K562 (cell line): ENCODE results near the gene UBE2H. TPM values are rescaled to one million over a fixed set of nuclear protein-coding genes. Genes with fewer than 3 reads are reported as not detected.

ENCODE experiments used
- ATF7 ChIP-seq: fragments of 450-650 bp; IDR thresholded peaks from 2 replicates; pipeline ENCODE4 v1.7.1; 2014; ENCODE audit warnings: mild to moderate bottlenecking, moderate library complexity
- BACH1 ChIP-seq: fragments of 200-800 bp; sonication (Bioruptor generic); IDR thresholded peaks from 2 replicates; pipeline ENCODE4 v1.6.1; 2016; ENCODE audit warnings: missing genetic modification characterization, missing compliant biosample characterization
- BRD9 ChIP-seq: fragments of 450-650 bp; IDR thresholded peaks from 2 replicates; pipeline ENCODE4 v1.6.1; 2018; ENCODE audit warnings: low read depth; ENCODE audit not compliant: partially characterized antibody
- CEBPB ChIP-seq: fragments of 450-650 bp; IDR thresholded peaks from 2 replicates; pipeline ENCODE4 v1.6.1; 2016; ENCODE audit warnings: missing genetic modification characterization, missing compliant biosample characterization
- CEBPG ChIP-seq, 3 experiments: fragments of 200-800 bp in 1 of 3; sonication (Bioruptor generic) in 1 of 3; sonication (generic) in 1 of 3; formaldehyde crosslinking in 1 of 3; IDR thresholded peaks in 2 of 3; conservative IDR thresholded peaks in 1 of 3; 2 replicates each; pipeline versions ENCODE4 v1.6.1 to v1.8.0; 2016 to 2022; ENCODE audit warnings: missing compliant biosample characterization in 2 of 3, missing genetic modification characterization in 2 of 3, mild to moderate bottlenecking in 1 of 3, missing genetic modification reagents in 1 of 3
- CTBP1 ChIP-seq: fragments of 450-650 bp; IDR thresholded peaks from 2 replicates; pipeline ENCODE4 v1.6.1; 2016; ENCODE audit warnings: borderline replicate concordance
- EP300 ChIP-seq: IDR thresholded peaks from 2 replicates; pipeline ENCODE4 v1.6.1; 2012; ENCODE audit warnings: low read length, improper control_type of control experiment
- FOXM1 ChIP-seq, 2 experiments: fragments of 450-650 bp in 1 of 2; sonication (generic) in 1 of 2; formaldehyde crosslinking in 1 of 2; IDR thresholded peaks; 2 replicates each; pipeline versions ENCODE4 v1.6.1 to v1.9.0; 2017 to 2022; ENCODE audit warnings: low read depth in 2 of 2, mild to moderate bottlenecking in 2 of 2, missing genetic modification reagents in 1 of 2, moderate library complexity in 1 of 2
- HCFC1 ChIP-seq: IDR thresholded peaks from 2 replicates; pipeline ENCODE4 v1.6.1; 2012; ENCODE audit warnings: low read depth, low read length, improper control_type of control experiment
- MAFK ChIP-seq: IDR thresholded peaks from 2 replicates; pipeline ENCODE4 v1.6.1; 2011; ENCODE audit warnings: low read length, improper control_type of control experiment
- NONO ChIP-seq, 2 experiments: fragments of 200-400 bp in 1 of 2; fragments of 450-650 bp in 1 of 2; formaldehyde crosslinking in 1 of 2; IDR thresholded peaks; 2 replicates each; pipeline ENCODE4 v1.6.1; 2017; ENCODE audit warnings: low read depth in 2 of 2, mild to moderate bottlenecking in 2 of 2, moderate library complexity in 2 of 2, low read length in 1 of 2
- SMARCC2 ChIP-seq: fragments of 450-650 bp; IDR thresholded peaks from 2 replicates; pipeline ENCODE4 v1.6.1; 2017; ENCODE audit warnings: antibody characterized with exemption, moderate library complexity, mild to moderate bottlenecking, low read depth
- SP1 ChIP-seq: sonication (generic); formaldehyde crosslinking; IDR thresholded peaks from 2 replicates; pipeline ENCODE4 v1.8.1; 2022; ENCODE audit warnings: mild to moderate bottlenecking, missing genetic modification reagents
- ZNF316 ChIP-seq: fragments of 450-650 bp; IDR thresholded peaks from 2 replicates; pipeline ENCODE4 v1.6.1; 2016
- ZNF518B ChIP-seq: fragments of 250-450 bp; sonication (Bioruptor Pico); IDR thresholded peaks from 2 replicates; pipeline ENCODE4 v1.5.0; 2021; ENCODE audit warnings: mild to moderate bottlenecking, moderate library complexity
- ZNF592 ChIP-seq: fragments of 450-650 bp; IDR thresholded peaks from 2 replicates; pipeline ENCODE4 v1.6.1; 2017; ENCODE audit warnings: antibody characterized with exemption, mild to moderate bottlenecking
- ZNF668 ChIP-seq: fragments of 250-450 bp; sonication (Bioruptor Pico); IDR thresholded peaks from 2 replicates; pipeline ENCODE4 v1.8.0; 2022; ENCODE audit warnings: mild to moderate bottlenecking, inconsistent platforms
- polyA plus RNA-seq, 8 experiments: library from polyadenylated mRNA; depleted of rRNA in 4 of 8; stranded (reverse) in 5 of 8; unstranded in 3 of 8; fragments of >200 nt; fragmentation: Nextera tagmentation in 2 of 8; fragmentation: Illumina TruSeq in 1 of 8; extraction: Ambion mirVana in 2 of 8; extraction: Trizol in 1 of 8; gene quantifications; 2 replicates each; pipeline versions ENCODE4 v1.2.1 to v1.2.3, GENCODE V29; 2011 to 2014; ENCODE audit warnings: inconsistent platforms in 1 of 8, missing spikeins in 1 of 8
- total RNA-seq, 7 experiments: library from RNA; depleted of rRNA in 6 of 7; stranded (reverse); fragments of >200 nt in 6 of 7; fragmentation: Illumina TruSeq in 2 of 7; extraction: Trizol in 2 of 7; gene quantifications; 2 replicates each; pipeline versions ENCODE4 v1.2.1 to v1.2.3, GENCODE V29; 2011 to 2021; ENCODE audit warnings: low replicate concordance in 1 of 7

The UBE2H gene
- total and polyA plus RNA-seq, 9 of the 15 experiments (the other 6 are each of a cell fraction or from before 2014, with no cell fraction given), result 6.3 to 33.0 (median 13.3) TPM

DNA sequence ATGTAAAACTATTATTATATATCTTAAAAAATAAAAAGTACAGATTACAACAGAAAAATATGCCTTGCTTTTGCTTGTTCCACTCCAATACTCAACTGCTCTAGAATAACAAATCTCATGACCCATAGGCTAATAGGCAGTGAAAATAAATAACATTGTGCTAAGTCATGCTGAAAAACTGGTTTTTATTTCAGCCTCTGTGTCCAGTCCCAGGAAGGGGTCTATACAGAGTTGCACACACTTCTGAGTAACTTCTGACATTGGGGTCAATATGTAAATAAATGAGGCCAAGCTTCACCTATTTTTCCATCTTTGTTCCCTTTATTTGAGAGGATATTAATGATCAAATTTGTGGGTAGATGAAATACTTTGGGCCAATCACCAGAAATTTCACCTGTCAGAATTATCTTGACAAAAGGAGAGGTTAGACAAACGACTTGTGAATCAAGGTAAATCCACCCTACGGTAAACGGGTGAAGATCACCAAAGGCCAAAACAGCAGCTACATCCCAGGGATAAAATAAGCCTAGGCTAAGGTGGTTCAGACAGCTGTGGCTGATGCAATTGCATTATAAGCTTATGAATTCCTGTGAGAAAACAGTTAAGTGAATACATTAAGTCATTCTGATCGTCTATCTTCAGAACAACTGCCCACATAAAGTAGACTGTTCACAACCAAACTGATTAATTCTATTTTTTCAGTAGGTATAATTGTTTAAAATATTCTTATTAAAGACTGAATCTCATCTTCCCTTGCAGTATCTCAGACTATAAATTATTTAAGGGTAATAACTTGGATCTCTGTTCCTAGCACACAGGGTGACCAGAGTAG, 87.5 kb downstream of the UBE2H start (continued):
- TF ChIP-seq ZNF518B (no peak), MAFK (peak; percentile 58), SMARCC2 (0 out of 2 replicates have a peak, but pooled peaks have one; percentile 21), ATF7 (peak; percentile 85), CEBPB (tag) (0 out of 2 replicates have a peak, but pooled peaks have one; percentile 7), NONO (IDR thresholded peaks at IDR 0.05; ENCODE audit: low read depth in 2 of 2, low read length in 1 of 2) (no peak), CEBPG (CRISPR knock-in tag; IDR thresholded peaks at IDR 0.05) (peak; percentile 95), CEBPG (tag; conservative IDR thresholded peaks at IDR 0.05 in 1 of 2, IDR thresholded peaks at IDR 0.05 in 1 of 2) (peak; percentile 85 to 95), ZNF592 (peak; percentile 67; the same call in 1 of the 2 replicates), BRD9 (peak; percentile 52), FOXM1 (IDR thresholded peaks at IDR 0.05; ENCODE audit: low read depth) (peak; percentile 5; the same call in 1 of the 2 replicates), FOXM1 (CRISPR knock-in tag; IDR thresholded peaks at IDR 0.05; ENCODE audit: low read depth) (no peak), HCFC1 (no peak), BACH1 (tag) (peak; percentile 79), CTBP1 (0 out of 2 replicates have a peak, but pooled peaks have one; percentile 39), ZNF668 (CRISPR knock-in tag) (peak; percentile 56; the same call in 1 of the 2 replicates), ZNF316 (peak; percentile 84), EP300 (peak; percentile 59), SP1 (peak; percentile 36; the same call in 1 of the 2 replicates)
